ENCODE measurements around the gene LRRC3.

LRRC3 gene

GRCh38 chr21:44432841-44433790 lies 22.2 kb upstream of the LRRC3 start:
- in situ Hi-C loops (cut with HindIII; ENCODE audit: low pct_ligation_motif_present, low sequenced_read_pairs) = no loop called here
- no peak for DNase-seq

GRCh38 chr21:44433791-44434567 lies 21.3 kb upstream of the LRRC3 start:
- no peak for DNase-seq
- Histone ChIP-seq H3K27me3 (replicated peaks) (no peaks in the 10 kb centered on the region), H3K27ac (no peak overlapping the region), H3K4me3 (ENCODE audit: low read depth, low read length) (no peak overlapping the region), H3K36me3 (replicated peaks) (no peaks in the 10 kb centered on the region)
- no peak for TF ChIP-seq CTCF (IDR thresholded peaks at IDR 0.05; ENCODE audit: low read depth, low read length, missing control alignments)
- in situ Hi-C loops (cut with HindIII; ENCODE audit: low pct_ligation_motif_present, low sequenced_read_pairs) = no loop called here

More at GRCh38 chr21:44432841-44433790, 22.2 kb upstream of the LRRC3 start:
- Histone ChIP-seq H3K27ac (no peak overlapping the region), H3K27me3 (replicated peaks) (no peaks in the 10 kb centered on the region), H3K36me3 (replicated peaks) (no peaks in the 10 kb centered on the region), H3K4me3 (ENCODE audit: low read depth, low read length) (no peak overlapping the region)
- TF ChIP-seq CTCF (IDR thresholded peaks at IDR 0.05; ENCODE audit: low read depth, low read length, missing control alignments) = no peak

GRCh38 chr21:44434568-44434925 lies 20.8 kb upstream of the LRRC3 start:
- Histone ChIP-seq H3K4me3 (ENCODE audit: low read depth, low read length) (no peak overlapping the region), H3K27me3 (replicated peaks) (no peaks in the 10 kb centered on the region), H3K27ac (no peak overlapping the region), H3K36me3 (replicated peaks) (no peaks in the 10 kb centered on the region)
- DNase-seq = no peak
- TF ChIP-seq CTCF (IDR thresholded peaks at IDR 0.05; ENCODE audit: low read depth, low read length, missing control alignments) = no peak
- in situ Hi-C loops (cut with HindIII; ENCODE audit: low pct_ligation_motif_present, low sequenced_read_pairs) = no loop called here

GRCh38 chr21:44434936-44435635 lies 20.2 kb upstream of the LRRC3 start:
- Histone ChIP-seq H3K36me3 (replicated peaks) (no peaks in the 10 kb centered on the region), H3K4me3 (ENCODE audit: low read depth, low read length) (no peak overlapping the region), H3K27ac (no peak overlapping the region), H3K27me3 (replicated peaks) (no peaks in the 10 kb centered on the region)
- DNase-seq = no peak
- in situ Hi-C loops (cut with HindIII; ENCODE audit: low pct_ligation_motif_present, low sequenced_read_pairs) = no loop called here
- TF ChIP-seq CTCF (IDR thresholded peaks at IDR 0.05; ENCODE audit: low read depth, low read length, missing control alignments) = no peak

GRCh38 chr21:44436111-44436611 lies 19.1 kb upstream of the LRRC3 start:
- Histone ChIP-seq H3K4me3 (ENCODE audit: low read depth, low read length) (no peak overlapping the region), H3K27ac (no peak overlapping the region), H3K27me3 (replicated peaks) (no peaks in the 10 kb centered on the region), H3K36me3 (replicated peaks) (no peaks in the 10 kb centered on the region)
- DNase-seq = no peak
- in situ Hi-C loops (cut with HindIII; ENCODE audit: low pct_ligation_motif_present, low sequenced_read_pairs) = no loop called here
- no peak for TF ChIP-seq CTCF (IDR thresholded peaks at IDR 0.05; ENCODE audit: low read depth, low read length, missing control alignments)
